WTC11 (cell line): Measurements from ENCODE around the gene GPATCH11. TPM values are rescaled to one million over a fixed set of nuclear protein-coding genes. Genes with fewer than 3 reads are reported as not detected.

Source experiments
- ATAC-seq: fragments of 200-7000 bp; cut with Tn5 transposase; 2 replicates; pipeline ENCODE4 v1.10.0; 2021; ENCODE audit warnings: mild to moderate bottlenecking, moderate library complexity
- CTCF ChIA-PET: fragments of 300-600 bp; sonication (Branson Sonifier 250); formaldehyde crosslinking; loops from one replicate; lab custom pipeline; 2021; ENCODE audit warnings: antibody characterized with exemption; lab: Charles Lee
- POLR2A ChIA-PET: fragments of 350-600 bp; sonication (Branson Sonifier 250); formaldehyde crosslinking; loops from one replicate; lab custom pipeline; 2021; ENCODE audit warnings: antibody characterized with exemption; lab: Charles Lee
- DNase-seq: peaks from one replicate; pipeline ENCODE4 v3.0.0; 2021; ENCODE audit warnings: low spot score
- H3K27ac Mint-ChIP-seq: 2 replicates; pipeline ENCODE4 v1.8.0; 2021; ENCODE audit warnings: mixed read lengths
- H3K27me3 Mint-ChIP-seq: 2 replicates; pipeline ENCODE4 v1.8.0; 2021; ENCODE audit warnings: low read depth, mild to moderate bottlenecking, moderate library complexity, mixed read lengths
- H3K36me3 Mint-ChIP-seq: 2 replicates; pipeline ENCODE4 v1.8.0; 2021; ENCODE audit warnings: mixed read lengths
- H3K4me1 Mint-ChIP-seq: 2 replicates; pipeline ENCODE4 v1.8.0; 2022; ENCODE audit warnings: mixed read lengths
- H3K4me3 Mint-ChIP-seq: 2 replicates; pipeline ENCODE4 v1.8.0; 2021; ENCODE audit warnings: mild to moderate bottlenecking, moderate library complexity, mixed read lengths
- H3K9me3 Mint-ChIP-seq: 2 replicates; pipeline ENCODE4 v1.8.0; 2021; ENCODE audit warnings: mixed read lengths
- AR ChIP-seq: fragments of 250-450 bp; sonication (Bioruptor Pico); IDR thresholded peaks from 2 replicates; pipeline ENCODE4 v1.9.0; 2021; ENCODE audit warnings: mild to moderate bottlenecking
- ATF3 ChIP-seq: sonication (generic); formaldehyde crosslinking; conservative IDR thresholded peaks from 2 replicates; pipeline ENCODE4 v1.8.1; 2022; ENCODE audit warnings: mild to moderate bottlenecking, missing genetic modification reagents
- CREB1 ChIP-seq: sonication (generic); formaldehyde crosslinking; IDR thresholded peaks from 2 replicates; pipeline ENCODE4 v1.8.0; 2023; ENCODE audit warnings: mild to moderate bottlenecking, missing genetic modification reagents
- E2F4 ChIP-seq: sonication (generic); formaldehyde crosslinking; IDR thresholded peaks from 2 replicates; pipeline ENCODE4 v1.8.1; 2022; ENCODE audit warnings: low read depth, mild to moderate bottlenecking, moderate library complexity, missing genetic modification reagents, borderline replicate concordance
- ETV6 ChIP-seq: sonication (generic); formaldehyde crosslinking; IDR thresholded peaks from 2 replicates; pipeline ENCODE4 v1.8.1; 2022; ENCODE audit warnings: mild to moderate bottlenecking, missing genetic modification reagents
- GRHL2 ChIP-seq: fragments of 250-450 bp; sonication (Bioruptor Pico); IDR thresholded peaks from 2 replicates; pipeline ENCODE4 v1.8.0; 2022; ENCODE audit warnings: mild to moderate bottlenecking, moderate library complexity; ENCODE audit not compliant: insufficient replicate concordance, severe bottlenecking
- IRF1 ChIP-seq: sonication (generic); formaldehyde crosslinking; IDR thresholded peaks from 2 replicates; pipeline ENCODE4 v1.8.0; 2023; ENCODE audit warnings: missing genetic modification reagents
- JUN ChIP-seq: sonication (generic); formaldehyde crosslinking; IDR thresholded peaks from 2 replicates; pipeline ENCODE4 v1.8.0; 2023; ENCODE audit warnings: mild to moderate bottlenecking, missing genetic modification reagents
- NFATC4 ChIP-seq: fragments of 250-450 bp; sonication (Bioruptor Pico); IDR thresholded peaks from 2 replicates; pipeline ENCODE4 v1.9.0; 2021; ENCODE audit warnings: mild to moderate bottlenecking
- NR1H2 ChIP-seq: sonication (generic); formaldehyde crosslinking; IDR thresholded peaks from 2 replicates; pipeline ENCODE4 v1.9.0; 2021; ENCODE audit warnings: mild to moderate bottlenecking, moderate library complexity, missing genetic modification reagents
- PRDM15 ChIP-seq: sonication (generic); formaldehyde crosslinking; IDR thresholded peaks from 2 replicates; pipeline ENCODE4 v1.8.0; 2022; ENCODE audit warnings: missing genetic modification reagents
- RELA ChIP-seq: sonication (generic); formaldehyde crosslinking; IDR thresholded peaks from 2 replicates; pipeline ENCODE4 v1.8.1; 2022; ENCODE audit warnings: missing genetic modification reagents, mild to moderate bottlenecking, borderline replicate concordance
- SMAD4 ChIP-seq: sonication (generic); formaldehyde crosslinking; IDR thresholded peaks from 2 replicates; pipeline ENCODE4 v1.8.0; 2022; ENCODE audit warnings: mild to moderate bottlenecking, missing genetic modification reagents
- SOX15 ChIP-seq: fragments of 250-450 bp; sonication (Bioruptor Pico); IDR thresholded peaks from 2 replicates; pipeline ENCODE4 v1.9.0; 2021; ENCODE audit warnings: mild to moderate bottlenecking
- TCF7 ChIP-seq: sonication (generic); formaldehyde crosslinking; IDR thresholded peaks from 2 replicates; pipeline ENCODE4 v1.8.0; 2022; ENCODE audit warnings: mild to moderate bottlenecking, low read depth, missing genetic modification reagents, moderate library complexity
- TEAD1 ChIP-seq: sonication (generic); formaldehyde crosslinking; IDR thresholded peaks from 2 replicates; pipeline ENCODE4 v1.8.0; 2022; ENCODE audit warnings: mild to moderate bottlenecking, missing genetic modification reagents
- USF2 ChIP-seq: sonication (generic); formaldehyde crosslinking; IDR thresholded peaks from 2 replicates; pipeline ENCODE4 v1.8.1; 2023; ENCODE audit warnings: mild to moderate bottlenecking, missing genetic modification reagents, moderate library complexity
- ZNF138 ChIP-seq: sonication (generic); formaldehyde crosslinking; conservative IDR thresholded peaks from 2 replicates; pipeline ENCODE4 v1.8.1; 2022; ENCODE audit warnings: mild to moderate bottlenecking, moderate library complexity, missing genetic modification reagents
- ZNF232 ChIP-seq: sonication (generic); formaldehyde crosslinking; IDR thresholded peaks from 2 replicates; pipeline ENCODE4 v1.8.0; 2022; ENCODE audit warnings: mild to moderate bottlenecking, missing genetic modification reagents
- ZNF263 ChIP-seq: sonication (generic); formaldehyde crosslinking; IDR thresholded peaks from 2 replicates; pipeline ENCODE4 v1.8.1; 2022; ENCODE audit warnings: low read depth, mild to moderate bottlenecking, moderate library complexity, missing genetic modification reagents
- ZNF317 ChIP-seq: sonication (generic); formaldehyde crosslinking; IDR thresholded peaks from 2 replicates; pipeline ENCODE4 v1.8.1; 2023; ENCODE audit warnings: low read depth, mild to moderate bottlenecking, moderate library complexity, missing genetic modification reagents, borderline replicate concordance
- ZNF396 ChIP-seq: fragments of 250-450 bp; sonication (Bioruptor Pico); IDR thresholded peaks from 2 replicates; pipeline ENCODE4 v1.8.0; 2021; ENCODE audit warnings: mild to moderate bottlenecking, moderate library complexity, borderline replicate concordance
- ZNF671 ChIP-seq: fragments of 250-450 bp; sonication (Bioruptor Pico); IDR thresholded peaks from 2 replicates; pipeline ENCODE4 v1.8.0; 2021; ENCODE audit warnings: mild to moderate bottlenecking
- total RNA-seq: library from RNA; stranded (reverse); gene quantifications from 3 replicates; pipeline ENCODE4 v1.2.3, GENCODE V29; 2021

Gene GPATCH11
- total RNA-seq, 1 experiment from 2014 or later = 3.5 TPM

- Mint-ChIP-seq H3K4me3 (no peak overlapping the region), H3K27me3 (no peaks in the 10 kb centered on the region), H3K36me3 (peaks cover 6% of the 10 kb centered on the region; the same call in 1 of the 2 replicates), H3K9me3 (no peaks in the 10 kb centered on the region), H3K27ac (no peak overlapping the region), H3K4me1 (no peaks in the 10 kb centered on the region; the same call in 1 of the 2 replicates)
- DNase-seq (no peak), ATAC-seq (no peak)
- TF ChIP-seq NR1H2 (CRISPR knock-in tag) (no peak), SMAD4 (CRISPR knock-in tag) (no peak), ZNF263 (CRISPR knock-in tag) (no peak), IRF1 (CRISPR knock-in tag) (no peak), ZNF317 (no peak), ZNF138 (CRISPR knock-in tag) (no peak), TCF7 (no peak), RELA (CRISPR knock-in tag) (no peak), CREB1 (CRISPR knock-in tag) (no peak), USF2 (CRISPR knock-in tag) (no peak), ZNF671 (CRISPR knock-in tag) (no peak), GRHL2 (CRISPR knock-in tag) (no peak), ETV6 (CRISPR knock-in tag) (no peak), JUN (CRISPR knock-in tag) (no peak)
- ChIA-PET POLR2A (no interaction called here), CTCF (no interaction called here)
Observed at GRCh38 chr2:37080689-37081088, 3.6 kb upstream of the GPATCH11 start.

GRCh38 chr2:37084797-37085196 is 479 bp downstream of the GPATCH11 start:
- ATAC-seq (no peak), DNase-seq (no peak)
- Mint-ChIP-seq H3K4me1 (no peaks in the 10 kb centered on the region; the same call in 1 of the 2 replicates), H3K27me3 (no peaks in the 10 kb centered on the region), H3K36me3 (peaks cover 2% of the 10 kb centered on the region; the same call in 1 of the 2 replicates), H3K4me3 (no peak overlapping the region), H3K9me3 (no peaks in the 10 kb centered on the region), H3K27ac (no peak overlapping the region)
- ChIA-PET POLR2A (interaction anchor here (0.6 kb wide), 1 partner anchor 172 kb away, joined by 8 read pairs; no protein-coding TSS in a partner anchor), CTCF (interaction anchor here (1.1 to 1.2 kb wide), 2 partner anchors 28 to 299 kb away, joined by 3 to 4 read pairs; no protein-coding TSS in a partner anchor)
- no peak for TF ChIP-seq ATF3 (CRISPR knock-in tag)
- TF ChIP-seq SMAD4 (CRISPR knock-in tag) = no peak
- no peak for TF ChIP-seq ZNF396 (CRISPR knock-in tag)
- no peak for TF ChIP-seq TEAD1 (CRISPR knock-in tag)
- no peak for TF ChIP-seq AR (CRISPR knock-in tag)
- no peak for TF ChIP-seq E2F4 (CRISPR knock-in tag)
- no peak for TF ChIP-seq CREB1 (CRISPR knock-in tag)
- no peak for TF ChIP-seq PRDM15 (CRISPR knock-in tag)
- no peak for TF ChIP-seq ZNF232 (CRISPR knock-in tag)
- TF ChIP-seq IRF1 (CRISPR knock-in tag) = no peak
- no peak for TF ChIP-seq NFATC4 (CRISPR knock-in tag)
- no peak for TF ChIP-seq ZNF671 (CRISPR knock-in tag)
- no peak for TF ChIP-seq SOX15 (CRISPR knock-in tag)
